Measurements from ENCODE around the gene GRPR. TPM values are rescaled to one million over a fixed set of nuclear protein-coding genes. Genes with fewer than 3 reads are reported as not detected.

Gene GRPR
- total and polyA plus RNA-seq, 2 of the 13 experiments (the other 11 are each of a cell fraction or from before 2014, with no cell fraction given), result 0.04 to 0.05 TPM

DNA sequence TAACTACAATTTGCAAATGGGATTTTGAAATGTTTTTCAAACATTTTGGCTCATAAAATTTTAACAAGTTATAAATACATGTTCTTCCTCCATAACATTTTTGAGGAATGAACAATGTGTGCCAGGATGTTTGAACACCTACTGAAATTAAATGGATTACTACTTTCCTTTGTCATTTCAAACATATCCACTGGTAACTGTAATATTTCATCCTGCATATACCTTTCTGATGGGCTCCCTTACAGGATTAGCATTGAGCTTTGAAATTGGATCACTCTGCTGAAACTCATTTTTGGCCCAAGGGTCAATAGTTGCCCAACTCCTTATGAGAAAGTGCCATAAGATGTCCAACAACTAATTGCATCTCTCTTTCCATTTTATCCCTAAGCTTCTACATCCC, 17.6 kb downstream of the GRPR start (continued):
- TF ChIP-seq, protein P1, sequence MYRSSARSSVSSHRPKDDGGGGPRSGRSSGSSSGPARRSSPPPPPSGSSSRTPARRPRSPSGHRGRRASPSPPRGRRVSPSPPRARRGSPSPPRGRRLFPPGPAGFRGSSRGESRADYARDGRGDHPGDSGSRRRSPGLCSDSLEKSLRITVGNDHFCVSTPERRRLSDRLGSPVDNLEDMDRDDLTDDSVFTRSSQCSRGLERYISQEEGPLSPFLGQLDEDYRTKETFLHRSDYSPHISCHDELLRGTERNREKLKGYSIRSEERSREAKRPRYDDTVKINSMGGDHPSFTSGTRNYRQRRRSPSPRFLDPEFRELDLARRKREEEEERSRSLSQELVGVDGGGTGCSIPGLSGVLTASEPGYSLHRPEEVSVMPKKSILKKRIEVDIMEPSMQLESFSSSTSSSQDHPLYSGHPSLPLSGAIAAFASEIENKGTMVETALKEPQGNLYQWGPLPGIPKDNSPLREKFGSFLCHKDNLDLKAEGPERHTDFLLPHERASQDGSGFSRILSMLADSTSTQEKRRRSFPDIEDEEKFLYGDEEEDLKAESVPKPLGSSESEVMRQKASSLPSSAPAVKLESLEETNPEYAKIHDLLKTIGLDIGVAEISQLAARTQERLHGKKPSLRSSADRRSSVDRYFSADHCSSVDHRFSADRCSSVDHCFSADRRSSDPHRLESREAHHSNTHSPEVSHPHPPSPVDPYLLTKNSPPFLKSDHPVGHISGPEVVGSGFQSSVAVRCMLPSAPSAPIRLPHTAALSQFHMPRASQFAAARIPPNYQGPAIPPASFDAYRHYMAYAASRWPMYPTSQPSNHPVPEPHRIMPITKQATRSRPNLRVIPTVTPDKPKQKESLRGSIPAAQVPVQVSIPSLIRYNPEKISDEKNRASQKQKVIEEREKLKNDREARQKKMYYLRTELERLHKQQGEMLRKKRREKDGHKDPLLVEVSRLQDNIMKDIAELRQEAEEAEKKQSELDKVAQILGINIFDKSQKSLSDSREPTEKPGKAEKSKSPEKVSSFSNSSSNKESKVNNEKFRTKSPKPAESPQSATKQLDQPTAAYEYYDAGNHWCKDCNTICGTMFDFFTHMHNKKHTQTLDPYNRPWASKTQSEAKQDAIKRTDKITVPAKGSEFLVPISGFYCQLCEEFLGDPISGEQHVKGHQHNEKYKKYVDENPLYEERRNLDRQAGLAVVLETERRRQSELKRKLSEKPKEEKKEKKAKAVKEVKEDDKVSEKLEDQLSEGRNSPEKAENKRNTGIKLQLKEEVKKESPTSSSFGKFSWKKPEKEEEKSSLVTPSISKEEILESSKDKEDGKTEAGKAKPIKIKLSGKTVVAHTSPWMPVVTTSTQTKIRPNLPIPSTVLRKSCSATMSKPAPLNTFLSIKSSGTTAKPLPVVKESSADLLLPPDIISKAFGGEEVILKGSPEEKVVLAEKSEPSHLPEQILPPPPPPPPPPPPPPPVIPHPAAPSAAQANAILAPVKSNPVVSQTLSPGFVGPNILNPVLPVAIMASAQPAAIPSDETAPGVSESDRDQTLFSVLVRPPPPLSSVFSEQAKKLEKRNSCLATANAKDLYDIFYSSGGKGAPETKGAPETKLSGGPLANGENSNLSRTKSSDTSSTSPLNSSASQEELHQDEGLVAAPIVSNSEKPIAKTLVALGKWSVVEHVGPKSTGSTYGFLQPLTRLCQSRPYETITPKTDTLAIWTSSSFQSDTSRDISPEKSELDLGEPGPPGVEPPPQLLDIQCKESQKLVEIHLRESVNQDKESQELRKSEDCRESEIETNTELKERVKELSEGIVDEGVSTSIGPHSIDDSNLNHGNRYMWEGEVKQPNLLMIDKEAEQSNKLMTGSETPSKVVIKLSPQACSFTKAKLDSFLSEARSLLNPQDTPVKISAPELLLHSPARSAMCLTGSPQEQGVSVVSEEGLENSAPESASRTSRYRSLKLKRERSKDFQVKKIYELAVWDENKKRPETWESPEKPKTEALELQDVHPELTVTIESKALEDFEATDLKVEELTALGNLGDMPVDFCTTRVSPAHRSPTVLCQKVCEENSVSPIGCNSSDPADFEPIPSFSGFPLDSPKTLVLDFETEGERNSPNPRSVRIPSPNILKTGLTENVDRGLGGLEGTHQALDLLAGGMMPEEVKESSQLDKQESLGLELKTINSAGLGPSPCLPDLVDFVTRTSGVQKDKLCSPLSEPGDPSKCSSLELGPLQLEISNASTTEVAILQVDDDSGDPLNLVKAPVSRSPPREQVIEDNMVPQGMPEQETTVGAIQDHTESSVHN (CRISPR knock-in tag; IDR thresholded peaks at IDR 0.05), result no peak
- TF ChIP-seq NR1H2 (CRISPR knock-in tag; IDR thresholded peaks at IDR 0.05; ENCODE audit: borderline replicate concordance, low read depth) (no peak), GLMP (CRISPR knock-in tag; IDR thresholded peaks at IDR 0.05; ENCODE audit: borderline replicate concordance) (no peak), GRHL1 (CRISPR knock-in tag; conservative IDR thresholded peaks at IDR 0.05) (no peak)

Data from HepG2 (cell line).